Pancreas (tissue), 10 donors: ENCODE measurements around the gene PHF11. TPM values are rescaled to one million over a fixed set of nuclear protein-coding genes. Genes with fewer than 3 reads are reported as not detected.

Experiments
- ATAC-seq, 4 donors: fragments of 200-7000 bp; cut with Tn5 transposase; one replicate each; pipeline versions ENCODE4 v1.8.0 to v1.9.1; 2020; ENCODE audit warnings: mild to moderate bottlenecking in 4 of 4, moderate library complexity in 4 of 4
- DNase-seq, 6 donors: peaks; one replicate each; pipeline ENCODE4 v3.0.0-alpha.2; 2020
- FAIRE-seq: peaks from 2 replicates; lab custom pipeline; 2012; peaks lifted over from hg19 to GRCh38; lab: Jason Lieb, UNC
- H3K27ac ChIP-seq, 4 donors: fragments of 200-600 bp; sonication (generic); 1 replicate in 3 of 4; 2 replicates in 1 of 4; pipeline versions ENCODE4 v1.5.0 to v1.8.0; 2020
- H3K27me3 ChIP-seq, 4 donors: fragments of 200-600 bp; one replicate each; pipeline ENCODE4 v1.8.0; 2021
- H3K36me3 ChIP-seq, 3 donors: fragments of 200-600 bp; sonication (generic) in 1 of 3; one replicate each; pipeline versions ENCODE4 v1.5.0 to v1.8.0; 2020 to 2021
- H3K4me1 ChIP-seq, 3 donors: fragments of 200-600 bp; one replicate each; pipeline ENCODE4 v1.8.0; 2021
- H3K4me3 ChIP-seq, 4 donors: fragments of 200-600 bp; sonication (generic) in 2 of 4; one replicate each; pipeline versions ENCODE4 v1.5.0 to v1.8.0; 2020 to 2021
- H3K9me3 ChIP-seq, 4 donors: fragments of 200-600 bp; one replicate each; pipeline ENCODE4 v1.8.0; 2021
- CTCF ChIP-seq, 4 donors: fragments of 200-600 bp; sonication (generic) in 3 of 4; IDR thresholded peaks; one replicate each; pipeline versions ENCODE4 v1.5.0 to v1.8.0; 2021; ENCODE audit warnings: antibody characterized with exemption in 4 of 4
- WGBS, 2 donors: extraction: QIAGEN DNeasy Blood & Tissue Kit; methylation state at CpG; one replicate each; pipeline ENCODE4 v1.1.7; 2013; 5-methylcytosine and 5-hydroxymethylcytosine counted together
- intact Hi-C, 3 donors: fragments of 100-400 bp; cut with DNase I; formaldehyde crosslinking; loops; one replicate each; pipeline versions ENCODE4 v1.11.1 to v1.14.2; 2022
- polyA plus RNA-seq, 2 donors: library from polyadenylated mRNA; stranded (reverse); fragments of 200-250 nt; gene quantifications; one replicate each; pipeline ENCODE4 v1.2.3, GENCODE V29; 2013
- total RNA-seq, 6 donors: library from RNA; stranded (reverse); fragmentation: NEBNext Ultra II Directional in 4 of 6; extraction: Animal tissue kit (Norgen Biotek cat#: 25700) in 4 of 6; gene quantifications; one replicate each; pipeline versions ENCODE4 v1.2.1 to v1.2.4, GENCODE V29; 2021 to 2023
- donor health status: healthy with polysubstance abuse.
- donor health status: DM: no; HTN: no; CAD: no; lungs with moderate emphysema.
- donor health status: DM: no; HTN: no; CAD: no.
- donor health status: control.
- donor health status: control.
- donor health status: Bipolar disorder and iron deficiency.
- donor health status: DM: yes; HTN: yes; CAD: no.
- donor health status: DM: no; HTN: no; CAD: no.
- donor health status: DM: no; HTN: no; CAD: no.
- donor health status: DM: yes; HTN: yes; CAD: no.

The PHF11 gene
- total and polyA plus RNA-seq, 8 donors: 14.5 to 58.5 (median 20.4) TPM

- FAIRE-seq: no peak
- H3K27ac ChIP-seq: no peak overlapping the region
- no peak for TF ChIP-seq CTCF (IDR thresholded peaks at IDR 0.05)
- DNase-seq: no peak
- H3K4me1 ChIP-seq: peaks cover 0 to 15% (median 4%) of the 10 kb centered on the region in 3 donors
- 84 to 89% methylated on average over 4 of the region's 4 CpGs for WGBS, 2 donors
- ATAC-seq: no peak
- no peaks in the 10 kb centered on the region for H3K9me3 ChIP-seq
- intact Hi-C loops: no loop called here
- no peak overlapping the region for H3K4me3 ChIP-seq
- H3K27me3 ChIP-seq: no peaks in the 10 kb centered on the region
- no peaks in the 10 kb centered on the region for H3K36me3 ChIP-seq
Measured at GRCh38 chr13:49566461-49566860, 70.7 kb downstream of the PHF11 start.

GRCh38 chr13:49567491-49567890 is 71.7 kb downstream of the PHF11 start:
- WGBS, 2 donors: 79 to 81% methylated on average over 5 of the region's 5 CpGs

GRCh38 chr13:49569993-49570689 is 74.4 kb downstream of the PHF11 start:
- Histone ChIP-seq H3K27me3 (no peaks in the 10 kb centered on the region), H3K36me3 (no peaks in the 10 kb centered on the region), H3K27ac (peak overlapping the region in 3 of 4 donors; percentile 16 to 48 (median 28)), H3K9me3 (no peaks in the 10 kb centered on the region), H3K4me1 (peaks cover 0 to 15% (median 0%) of the 10 kb centered on the region in 3 donors), H3K4me3 (no peak overlapping the region)
- whole genome bisulfite sequencing, 2 donors: 56 to 61% methylated on average over 1 of the region's 1 CpG
- DNase-seq (no peak), FAIRE-seq (no peak), ATAC-seq (peak in 3 of 4 donors; percentile 37 to 67 (median 45))
- no peak for TF ChIP-seq CTCF (IDR thresholded peaks at IDR 0.05)
- intact Hi-C loops: no loop called here

More at GRCh38 chr13:49567491-49567890, 71.7 kb downstream of the PHF11 start:
- TF ChIP-seq CTCF (IDR thresholded peaks at IDR 0.05): no peak
- no peak for ATAC-seq
- DNase-seq: no peak
- FAIRE-seq: no peak
- no peak overlapping the region for H3K27ac ChIP-seq
- no peak overlapping the region for H3K4me3 ChIP-seq
- intact Hi-C loops: no loop called here
- H3K36me3 ChIP-seq: no peaks in the 10 kb centered on the region
- H3K27me3 ChIP-seq: no peaks in the 10 kb centered on the region
- peaks cover 0 to 15% (median 0%) of the 10 kb centered on the region in 3 donors for H3K4me1 ChIP-seq
- H3K9me3 ChIP-seq: no peaks in the 10 kb centered on the region

DNA sequence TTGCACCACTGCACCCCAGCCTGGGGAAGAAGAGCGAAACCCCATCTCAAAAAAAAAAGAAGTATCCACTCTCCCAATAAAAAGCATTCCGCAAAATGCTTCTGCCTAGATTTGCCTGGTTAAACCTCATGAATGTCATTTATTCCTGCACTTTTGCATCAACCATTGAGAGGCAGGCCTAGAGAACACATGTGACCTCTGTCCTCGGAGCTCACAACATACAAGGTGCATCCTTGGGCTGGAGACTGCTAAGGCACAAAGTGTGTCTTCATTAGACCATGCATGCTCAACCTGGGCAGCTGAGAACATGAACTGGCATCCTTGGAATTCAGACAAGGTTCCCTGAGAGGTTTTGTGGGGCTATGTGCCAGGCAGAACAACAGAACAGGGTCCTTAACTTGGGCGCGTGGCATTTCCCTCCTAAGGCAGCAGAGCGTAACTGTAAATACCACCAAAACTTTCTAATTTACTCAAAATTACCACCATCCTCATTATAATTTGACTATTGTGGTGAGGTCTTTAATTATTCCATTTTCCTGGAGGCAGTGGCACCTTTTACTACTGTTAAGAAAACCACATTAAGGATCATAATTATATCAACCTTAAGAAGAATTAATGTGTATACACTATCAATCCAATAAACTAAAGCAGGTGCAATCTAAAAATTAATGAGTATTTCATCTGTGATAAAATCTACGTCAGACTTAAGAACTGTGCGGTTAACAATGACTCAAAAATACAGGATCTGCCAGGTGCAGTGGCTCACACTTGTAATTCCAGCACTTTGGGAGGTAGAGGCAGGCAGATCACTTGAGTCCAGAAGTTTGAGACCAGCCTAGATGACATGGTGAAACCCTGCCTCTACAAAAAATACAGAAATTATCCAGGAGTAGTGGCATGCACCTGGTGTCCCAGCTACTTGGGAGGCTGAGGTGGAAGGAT is 75.8 kb downstream of the PHF11 start:
- ATAC-seq: no peak
- no peak overlapping the region for H3K27ac ChIP-seq
- no peak for FAIRE-seq

More for the DNA sequence above, 75.8 kb downstream of the PHF11 start:
- no peaks in the 10 kb centered on the region for H3K9me3 ChIP-seq
- WGBS, 2 donors: 89 to 91% methylated on average over 8 of the region's 8 CpGs
- no peaks in the 10 kb centered on the region for H3K27me3 ChIP-seq
- peaks cover 0 to 15% (median 0%) of the 10 kb centered on the region in 3 donors for H3K4me1 ChIP-seq
- H3K36me3 ChIP-seq: no peaks in the 10 kb centered on the region
- TF ChIP-seq CTCF (IDR thresholded peaks at IDR 0.05): no peak
- no peak overlapping the region for H3K4me3 ChIP-seq
- no peak for DNase-seq
- intact Hi-C loops: no loop called here

Other genes with a start within 250 kb of the PHF11 start
- 1 to 10 TPM; 3.2 to 4.4 (median 3.6) TPM for gene CDADC1, start 248.0 kb upstream of the PHF11 start, total RNA-seq
- gene CDADC1, start 248.0 kb upstream of the PHF11 start, polyA plus RNA-seq: 1 to 10 TPM; 2.5 to 3.7 TPM
- 1 to 10 TPM; 4.1 to 8.4 (median 5.0) TPM for gene CAB39L, start 51.9 kb upstream of the PHF11 start, total RNA-seq
- 1 to 10 TPM; 2.7 to 7.2 TPM for gene CAB39L, start 51.9 kb upstream of the PHF11 start, polyA plus RNA-seq
- gene SETDB2, start 51.7 kb upstream of the PHF11 start, total RNA-seq: 1 to 10 TPM; 5.1 to 8.9 (median 6.6) TPM
- gene SETDB2, start 51.7 kb upstream of the PHF11 start, polyA plus RNA-seq: 1 to 10 TPM; 3.1 to 5.1 TPM
- gene RCBTB1, start 89.6 kb downstream of the PHF11 start, total RNA-seq: 10 to 100 TPM in 1 of 6 donors, 1 to 10 TPM in 5; 5.3 to 14.4 (median 7.7) TPM
- 10 to 100 TPM in 1 of 2 donors, 1 to 10 TPM in 1; 7.9 to 12.9 TPM for gene RCBTB1, start 89.6 kb downstream of the PHF11 start, polyA plus RNA-seq
- 1 to 10 TPM in 1 of 6 donors, under 1 TPM in 5; 0.05 to 1.5 (median 0.17) TPM for gene ARL11, start 132.6 kb downstream of the PHF11 start, total RNA-seq
- under 1 TPM; 0.19 to 0.23 TPM for gene ARL11, start 132.6 kb downstream of the PHF11 start, polyA plus RNA-seq
- 10 to 100 TPM; 23.8 to 44.0 (median 34.0) TPM for gene EBPL, start 195.5 kb downstream of the PHF11 start, total RNA-seq
- 10 to 100 TPM; 44.4 to 46.4 TPM for gene EBPL, start 195.5 kb downstream of the PHF11 start, polyA plus RNA-seq